Fibroblast of mammary gland (primary cell): ENCODE measurements around the gene FGD6.

Source experiments
- DNase-seq: peaks from one replicate; pipeline ENCODE4 v3.0.0-alpha.2; 2010; ENCODE audit warnings: low read depth
- H3K4me3 ChIP-seq: 2 replicates; pipeline ENCODE4 v1.5.1; 2011; ENCODE audit warnings: low read depth, mild to moderate bottlenecking, low read length, moderate library complexity; ENCODE audit not compliant: control insufficient read depth
- CTCF ChIP-seq: conservative IDR thresholded peaks from 2 replicates; pipeline ENCODE4 v1.5.1; 2011; ENCODE audit warnings: low read depth, low read length, inconsistent platforms; ENCODE audit not compliant: control insufficient read depth, insufficient read depth

Gene FGD6

GRCh38 chr12:95227818-95228356 lies 10.6 kb upstream of the FGD6 start:
- DNase-seq: no peak

GRCh38 chr12:95225645-95226212 lies 8.5 kb upstream of the FGD6 start:
- H3K4me3 ChIP-seq: no peak overlapping the region
- no peak for TF ChIP-seq CTCF
- DNase-seq: no peak

More at GRCh38 chr12:95227818-95228356, 10.6 kb upstream of the FGD6 start:
- no peak overlapping the region for H3K4me3 ChIP-seq
- no peak for TF ChIP-seq CTCF

- TF ChIP-seq CTCF: no peak
- no peak overlapping the region for H3K4me3 ChIP-seq
- peak; percentile 89 for DNase-seq
These were observed 7.2 kb upstream of the FGD6 start for GRCh38 chr12:95224202-95225170.

GRCh38 chr12:95220726-95221125 lies 3.5 kb upstream of the FGD6 start:
- no peak for TF ChIP-seq CTCF
- H3K4me3 ChIP-seq: no peak overlapping the region
- no peak for DNase-seq

GRCh38 chr12:95220190-95220589 lies 2.9 kb upstream of the FGD6 start:
- no peak for DNase-seq
- H3K4me3 ChIP-seq: no peak overlapping the region
- no peak for TF ChIP-seq CTCF

GRCh38 chr12:95218150-95219133 lies 1.2 kb upstream of the FGD6 start:
- peak overlapping the region; percentile 94 for H3K4me3 ChIP-seq
- DNase-seq: peak; percentile 70
- TF ChIP-seq CTCF: no peak
